Transverse colon (tissue), 4 donors: ENCODE results near the gene ENOX1. TPM values are rescaled to one million over a fixed set of nuclear protein-coding genes. Genes with fewer than 3 reads are reported as not detected.

Experiments used
- DNase-seq: peaks from one replicate; pipeline ENCODE4 v3.0.0-alpha.2; 2019
- H3K27ac ChIP-seq, 4 donors: fragments of 200-600 bp; sonication (generic); 2 replicates each; pipeline ENCODE4 v1.5.1; 2016 to 2018; ENCODE audit warnings: inconsistent platforms in 4 of 4
- H3K27me3 ChIP-seq: fragments of 200-600 bp; sonication (generic); 2 replicates; pipeline ENCODE4 v1.5.1; 2017; ENCODE audit warnings: inconsistent platforms
- H3K36me3 ChIP-seq, 4 donors: fragments of 200-600 bp; sonication (generic); 2 replicates each; pipeline ENCODE4 v1.5.1; 2017 to 2019; ENCODE audit warnings: inconsistent platforms in 4 of 4
- H3K4me1 ChIP-seq, 4 donors: fragments of 200-600 bp; sonication (generic); 2 replicates each; pipeline ENCODE4 v1.5.1; 2017 to 2020; ENCODE audit warnings: inconsistent platforms in 4 of 4
- H3K4me3 ChIP-seq, 4 donors: fragments of 200-600 bp; sonication (generic); 1 replicate in 1 of 4; 2 replicates in 3 of 4; pipeline versions ENCODE4 v1.5.1 to v1.6.1; 2017 to 2019; ENCODE audit warnings: inconsistent platforms in 4 of 4
- H3K9me3 ChIP-seq, 2 donors: fragments of 200-600 bp; sonication (generic); 2 replicates each; pipeline ENCODE4 v1.5.1; 2017 to 2019; ENCODE audit warnings: inconsistent platforms in 2 of 2
- CTCF ChIP-seq, 5 experiments: fragments of 200-600 bp in 3 of 5; fragments of 450-650 bp in 2 of 5; sonication (generic) in 3 of 5; IDR thresholded peaks; 1 replicate in 2 of 5; 2 replicates in 3 of 5; pipeline ENCODE4 v1.5.1; 2016 to 2017; ENCODE audit warnings: antibody characterized with exemption in 5 of 5, inconsistent platforms in 3 of 5, mild to moderate bottlenecking in 2 of 5, moderate library complexity in 1 of 5
- EP300 ChIP-seq: sonication (generic); formaldehyde crosslinking; IDR thresholded peaks from one replicate; pipeline ENCODE4 v1.6.1; 2017; ENCODE audit warnings: antibody characterized with exemption, low read depth
- POLR2A ChIP-seq: fragments of 450-650 bp; IDR thresholded peaks from one replicate; pipeline ENCODE4 v1.6.1; 2016; ENCODE audit warnings: antibody characterized with exemption, mild to moderate bottlenecking, moderate library complexity
- POLR2AphosphoS5 ChIP-seq, 3 donors: sonication (generic); formaldehyde crosslinking; IDR thresholded peaks; one replicate each; pipeline ENCODE4 v1.6.1; 2016; ENCODE audit warnings: antibody characterized with exemption in 3 of 3
- WGBS, 2 donors: methylation state at CpG; one replicate each; pipeline ENCODE4 v1.1.5; 2018; ENCODE audit warnings: low coverage in 1 of 2; 5-methylcytosine and 5-hydroxymethylcytosine counted together
- in situ Hi-C, 4 donors: fragments of 200-750 bp; cut with MboI; loops; one replicate each; pipeline versions ENCODE4 v1.15.0 to v1.15.1; 2017; ENCODE audit warnings: low sequenced_read_pairs in 3 of 4, low pct_ligation_motif_present in 1 of 4, low pct_unique_long_range_greater_than_20kb in 1 of 4
- intact Hi-C: fragments of 100-400 bp; cut with DNase I; formaldehyde crosslinking; loops from one replicate; pipeline ENCODE4 v1.15.1; 2023; ENCODE audit warnings: low total_unique reads
- total RNA-seq, 4 donors: library from RNA; depleted of rRNA; stranded (reverse); fragments of >200 nt; gene quantifications; one replicate each; pipeline ENCODE4 v1.1.0, GENCODE V29; 2016

The ENOX1 gene
- total RNA-seq, 4 donors from 2014 or later: 1.5 to 6.4 (median 2.2) TPM

GRCh38 chr13:43260999-43261398, 525.8 kb downstream of the ENOX1 start:
- H3K9me3 ChIP-seq: no peaks in the 10 kb centered on the region
- no peak overlapping the region for H3K4me3 ChIP-seq
- H3K4me1 ChIP-seq: no peaks in the 10 kb centered on the region
- TF ChIP-seq POLR2AphosphoS5 (IDR thresholded peaks at IDR 0.05): no peak
- no peak for TF ChIP-seq POLR2A
- no peak for TF ChIP-seq EP300
- TF ChIP-seq CTCF (IDR thresholded peaks at IDR 0.05): no peak
- intact Hi-C loops: no loop called here
- in situ Hi-C loops: no loop called here
- H3K27ac ChIP-seq: no peak overlapping the region
- no peaks in the 10 kb centered on the region for H3K27me3 ChIP-seq
- WGBS, 2 donors: 85 to 87% methylated on average over 5 of the region's 5 CpGs
- DNase-seq: no peak
- no peaks in the 10 kb centered on the region for H3K36me3 ChIP-seq

- intact Hi-C loops (no loop called here), in situ Hi-C loops (no loop called here)
- H3K36me3 ChIP-seq: no peaks in the 10 kb centered on the region
- TF ChIP-seq CTCF (IDR thresholded peaks at IDR 0.05): no peak
- no peak for TF ChIP-seq POLR2A
- TF ChIP-seq EP300: no peak
- TF ChIP-seq POLR2AphosphoS5 (IDR thresholded peaks at IDR 0.05): no peak
- no peak for DNase-seq
- H3K27me3 ChIP-seq: no peaks in the 10 kb centered on the region
- no peaks in the 10 kb centered on the region for H3K4me1 ChIP-seq
- 86 to 100% methylated on average over 1 of the region's 1 CpG for WGBS, 2 donors
- H3K27ac ChIP-seq: no peak overlapping the region
- no peak overlapping the region for H3K4me3 ChIP-seq
- no peaks in the 10 kb centered on the region for H3K9me3 ChIP-seq
Measured at GRCh38 chr13:43258771-43259170, 528.0 kb downstream of the ENOX1 start.

GRCh38 chr13:43257765-43258164, 529.0 kb downstream of the ENOX1 start:
- H3K27ac ChIP-seq: no peak overlapping the region
- no peaks in the 10 kb centered on the region for H3K4me1 ChIP-seq
- intact Hi-C loops: no loop called here
- no peak for DNase-seq
- no peaks in the 10 kb centered on the region for H3K27me3 ChIP-seq
- H3K9me3 ChIP-seq: no peaks in the 10 kb centered on the region
- in situ Hi-C loops: no loop called here
- no peak overlapping the region for H3K4me3 ChIP-seq
- TF ChIP-seq POLR2A (no peak), POLR2AphosphoS5 (IDR thresholded peaks at IDR 0.05) (no peak), CTCF (IDR thresholded peaks at IDR 0.05) (no peak), EP300 (no peak)
- H3K36me3 ChIP-seq: no peaks in the 10 kb centered on the region

- Histone ChIP-seq H3K4me3 (no peak overlapping the region), H3K27ac (no peak overlapping the region), H3K4me1 (no peaks in the 10 kb centered on the region), H3K36me3 (no peaks in the 10 kb centered on the region), H3K27me3 (no peaks in the 10 kb centered on the region), H3K9me3 (no peaks in the 10 kb centered on the region)
- in situ Hi-C loops: no loop called here
- intact Hi-C loops: no loop called here
- 80 to 83% methylated on average over 4 to 5 of the region's 5 CpGs for WGBS, 2 donors
- TF ChIP-seq POLR2A (no peak), EP300 (no peak), POLR2AphosphoS5 (IDR thresholded peaks at IDR 0.05) (no peak), CTCF (IDR thresholded peaks at IDR 0.05) (no peak)
- no peak for DNase-seq
Measured at GRCh38 chr13:43251961-43252360, 534.8 kb downstream of the ENOX1 start.
